HG02840 (cell line): Measurements from ENCODE around the gene ANGPTL2.

ENCODE experiments used
- ATAC-seq: cut with Tn5 transposase; IDR thresholded peaks from one replicate; pipeline ENCODE4 v1.9.1; 2021; ENCODE audit warnings: mild to moderate bottlenecking, moderate library complexity, moderate number of reproducible peaks; ENCODE audit not compliant: unreplicated experiment, low FRiP score

Gene ANGPTL2

DNA sequence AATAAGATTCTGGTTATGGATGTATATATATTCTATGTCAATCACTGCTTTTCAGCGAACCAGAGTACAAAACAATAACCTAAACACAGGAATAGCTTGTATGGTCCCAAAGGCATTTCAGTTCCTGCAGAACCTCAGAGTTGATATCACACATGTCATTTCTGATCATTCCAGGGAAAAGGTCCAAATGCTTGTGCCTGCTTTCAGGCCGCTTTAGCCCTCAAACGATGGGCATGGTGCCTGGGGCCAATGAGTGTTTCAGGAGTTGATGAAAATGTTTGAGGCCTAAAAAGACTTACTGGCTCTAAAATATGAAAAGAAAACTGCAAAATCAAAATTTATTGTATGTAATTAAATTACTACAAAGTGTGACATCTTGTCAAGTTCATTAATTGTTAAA lies 22.8 kb downstream of the ANGPTL2 start:
- no peak for ATAC-seq

DNA sequence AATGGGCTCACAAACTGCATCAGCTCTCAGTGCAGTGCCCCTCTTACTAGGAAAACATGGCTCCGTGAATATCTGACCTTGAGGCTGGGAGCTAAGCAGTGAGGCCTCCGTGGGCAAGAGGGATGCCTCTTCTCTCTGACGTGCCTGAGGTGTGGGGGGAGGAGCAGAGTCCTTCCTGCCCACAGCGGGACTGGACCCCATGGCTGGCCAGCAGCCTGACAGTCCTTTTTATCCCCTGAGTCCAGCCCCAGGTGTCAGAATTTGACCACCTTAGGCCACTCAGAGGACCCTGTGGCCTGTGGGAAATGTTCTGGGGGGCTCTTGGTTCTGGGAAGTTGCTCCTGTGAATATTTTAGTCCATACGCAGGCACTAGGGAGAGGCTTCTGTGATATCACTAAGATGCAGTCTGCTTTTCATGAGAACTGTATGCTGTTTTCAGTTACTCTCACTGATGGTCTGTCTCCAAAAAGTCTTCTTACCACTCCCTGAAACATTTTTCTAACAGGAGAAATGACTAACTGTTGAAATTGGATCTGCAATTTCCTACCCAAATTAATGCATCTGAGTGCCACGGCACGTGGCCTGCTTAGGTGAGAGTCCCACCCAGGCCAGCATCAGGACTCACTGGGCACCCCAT lies 23.4 kb downstream of the ANGPTL2 start:
- no peak for ATAC-seq

- no peak for ATAC-seq
These were observed 24.8 kb downstream of the ANGPTL2 start for GRCh38 chr9:127097683-127098082.

GRCh38 chr9:127096208-127096607 lies 26.2 kb downstream of the ANGPTL2 start:
- ATAC-seq, result no peak

GRCh38 chr9:127095411-127095810 lies 27.0 kb downstream of the ANGPTL2 start:
- ATAC-seq, result no peak

- ATAC-seq, result no peak
These were observed 29.0 kb downstream of the ANGPTL2 start for GRCh38 chr9:127093319-127094020.

GRCh38 chr9:127092041-127092608 lies 30.3 kb downstream of the ANGPTL2 start:
- no peak for ATAC-seq

DNA sequence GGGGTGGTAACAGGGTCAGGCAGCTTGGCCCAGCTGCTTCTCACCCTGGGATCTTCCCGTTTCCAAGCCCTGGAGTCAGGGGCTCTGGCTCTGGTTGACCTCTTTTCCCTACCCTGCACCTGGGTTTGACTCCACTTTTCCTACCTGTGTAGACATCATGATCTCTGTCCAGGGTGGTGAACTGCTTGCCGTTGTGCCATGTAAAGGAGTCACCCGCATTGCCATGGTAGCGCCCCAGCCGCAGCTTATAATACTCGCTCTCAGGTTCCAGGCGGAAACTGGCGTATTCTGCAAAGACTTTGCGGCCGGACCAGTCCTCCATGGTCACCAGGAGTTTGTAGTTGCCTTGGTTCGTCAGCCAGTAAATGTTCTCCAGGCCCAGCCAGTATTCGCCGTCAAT lies 30.9 kb downstream of the ANGPTL2 start:
- ATAC-seq, result no peak

GRCh38 chr9:127090341-127090985 lies 32.0 kb downstream of the ANGPTL2 start:
- ATAC-seq, result no peak

- no peak for ATAC-seq
These were observed 32.8 kb downstream of the ANGPTL2 start for GRCh38 chr9:127089631-127090081.

- no peak for ATAC-seq
These were observed 33.5 kb downstream of the ANGPTL2 start for GRCh38 chr9:127088724-127089615.

DNA sequence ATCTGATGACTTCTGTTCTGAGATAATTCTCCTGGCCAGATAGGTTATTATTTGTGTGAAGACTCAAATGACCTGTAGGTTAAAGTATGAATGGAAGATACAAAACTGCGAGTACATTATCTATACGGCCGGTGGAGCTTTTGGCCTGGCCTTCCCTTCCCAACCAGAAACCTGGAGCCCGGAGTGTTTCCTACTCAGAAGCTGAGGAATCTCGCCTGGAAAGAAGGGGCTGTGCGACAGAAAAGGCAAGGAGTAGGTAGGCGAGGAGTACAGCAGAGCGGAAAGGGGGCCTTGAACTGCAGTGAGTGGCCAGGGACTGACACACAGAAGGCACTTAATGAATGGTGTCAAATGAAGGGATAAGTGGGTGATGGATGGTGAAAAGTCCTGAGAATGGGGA lies 34.6 kb downstream of the ANGPTL2 start:
- ATAC-seq, result no peak

DNA sequence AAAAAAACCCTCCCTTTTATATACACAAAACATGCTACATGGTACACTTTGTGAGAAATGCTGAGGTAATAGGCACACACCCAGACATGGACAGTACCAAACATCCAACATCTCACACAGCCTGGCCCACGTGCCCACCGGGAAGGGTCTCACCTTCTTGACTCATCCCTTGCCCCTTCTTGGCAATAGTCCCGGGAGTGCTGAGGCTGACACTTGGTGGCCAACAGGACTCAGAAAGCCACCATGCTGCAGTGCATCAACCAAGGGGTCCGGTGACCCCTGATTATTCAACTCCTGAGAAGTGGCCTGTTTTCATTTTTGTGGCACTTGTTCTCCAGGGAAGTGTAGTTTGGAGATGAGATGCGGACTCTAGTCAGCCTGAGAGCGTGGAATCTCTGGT lies 35.0 kb downstream of the ANGPTL2 start:
- no peak for ATAC-seq

DNA sequence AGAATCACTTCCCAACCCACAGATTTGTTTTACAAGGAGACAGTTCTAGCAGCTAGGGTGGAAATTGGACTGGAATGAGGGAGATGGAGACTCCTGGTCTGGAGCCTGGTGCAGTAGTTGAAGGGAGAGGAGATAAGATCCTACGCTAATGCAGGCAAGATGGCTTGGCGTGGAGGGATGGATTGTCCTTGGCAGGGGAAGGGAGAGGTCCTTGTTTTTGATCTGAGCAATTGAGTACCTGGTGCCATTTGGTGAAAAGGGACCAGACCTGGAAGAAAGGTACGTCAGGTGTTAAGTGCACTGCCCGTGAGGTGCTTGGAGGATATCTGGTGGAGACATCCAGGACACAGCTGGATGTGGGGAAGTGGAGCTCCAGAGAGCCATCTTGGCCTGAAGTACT lies 35.7 kb downstream of the ANGPTL2 start:
- no peak for ATAC-seq

DNA sequence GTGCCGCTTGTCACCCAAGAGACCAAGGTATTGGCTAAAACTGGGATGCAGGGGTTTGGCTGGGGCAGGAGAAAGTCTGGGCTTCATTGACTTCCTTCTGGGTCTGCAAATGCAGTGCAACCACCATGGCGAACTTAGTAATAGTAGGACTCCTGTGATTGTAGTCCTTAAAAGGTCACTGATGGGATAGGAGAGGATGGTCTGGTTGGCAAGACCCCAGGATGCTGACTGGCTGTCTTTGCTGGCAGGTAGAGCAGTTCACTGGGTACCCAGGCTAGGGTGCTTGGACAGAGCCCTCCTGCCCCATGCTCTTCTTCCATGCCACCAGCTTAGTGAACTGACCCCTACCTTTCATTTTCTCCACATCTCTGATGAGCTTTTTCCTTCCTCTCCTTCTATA lies 37.2 kb downstream of the ANGPTL2 start:
- ATAC-seq, result no peak

GRCh38 chr9:127084076-127085039 lies 38.1 kb downstream of the ANGPTL2 start:
- no peak for ATAC-seq

GRCh38 chr9:127083138-127083980 lies 39.1 kb downstream of the ANGPTL2 start:
- no peak for ATAC-seq
